KOPT-K1 (cell line): ENCODE data around the gene MDFIC.
A peak's percentile ranks its signal among the peaks of the same experiment; 100 is the strongest.

ENCODE experiments used
- H3K27ac ChIP-seq: fragments of 200-600 bp; sonication (generic); 2 replicates; pipeline ENCODE4 v1.5.1; 2016; ENCODE audit warnings: antibody characterized with exemption, mild to moderate bottlenecking, low read depth, low read length; ENCODE audit not compliant: poor library complexity, severe bottlenecking
- H3K36me3 ChIP-seq: fragments of 200-600 bp; sonication (generic); 2 replicates; pipeline ENCODE4 v1.5.1; 2017; ENCODE audit warnings: antibody characterized with exemption, mild to moderate bottlenecking, low read length, moderate library complexity; ENCODE audit not compliant: insufficient read depth
- H3K9me3 ChIP-seq: fragments of 200-600 bp; sonication (generic); 2 replicates; pipeline ENCODE4 v1.5.1; 2017; ENCODE audit warnings: antibody characterized with exemption, low read length, mild to moderate bottlenecking; ENCODE audit not compliant: insufficient read depth, poor library complexity, severe bottlenecking

MDFIC gene

DNA sequence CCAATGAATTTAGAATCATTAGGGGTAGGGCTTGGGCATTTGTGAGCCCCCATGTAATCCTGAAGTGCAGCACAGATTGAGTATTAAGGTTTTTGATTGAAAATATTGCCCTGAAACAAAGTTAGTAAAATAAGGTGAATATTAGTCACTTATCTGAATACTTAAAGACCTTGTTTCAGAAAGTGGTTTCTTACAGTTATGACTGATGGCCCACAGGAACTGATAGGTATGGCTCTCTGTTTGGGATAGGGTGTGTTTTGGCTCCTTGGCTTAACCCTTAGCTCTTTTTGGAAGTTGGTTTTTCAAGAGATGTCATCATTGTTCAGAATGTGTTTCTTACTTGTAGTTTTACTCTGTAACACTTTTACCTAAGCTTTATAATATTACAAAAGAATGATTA is 34.8 kb downstream of the MDFIC start:
- Histone ChIP-seq H3K36me3 (peaks cover 28% of the 10 kb centered on the region), H3K9me3 (no peaks in the 10 kb centered on the region), H3K27ac (no peak overlapping the region)

DNA sequence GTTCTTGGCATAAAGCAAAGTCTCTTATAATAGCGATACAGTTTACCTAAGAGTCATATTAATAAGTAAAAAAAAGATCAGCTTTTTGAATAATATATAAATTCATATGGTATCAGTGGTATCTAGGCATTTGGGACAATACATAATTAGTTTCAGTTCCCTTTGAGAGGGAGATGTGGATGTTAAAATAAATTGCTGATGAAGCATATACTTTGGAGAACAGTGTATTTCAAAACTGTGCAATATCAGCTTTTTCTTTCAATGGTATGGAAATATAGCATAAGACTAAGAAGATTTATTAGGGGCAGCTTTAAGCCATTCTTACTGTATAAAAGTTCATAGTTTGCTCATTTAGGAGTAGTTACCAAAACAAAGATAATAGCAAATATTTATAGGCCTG is 35.5 kb downstream of the MDFIC start:
- H3K27ac ChIP-seq: no peak overlapping the region
- no peaks in the 10 kb centered on the region for H3K9me3 ChIP-seq
- peaks cover 23% of the 10 kb centered on the region for H3K36me3 ChIP-seq

DNA sequence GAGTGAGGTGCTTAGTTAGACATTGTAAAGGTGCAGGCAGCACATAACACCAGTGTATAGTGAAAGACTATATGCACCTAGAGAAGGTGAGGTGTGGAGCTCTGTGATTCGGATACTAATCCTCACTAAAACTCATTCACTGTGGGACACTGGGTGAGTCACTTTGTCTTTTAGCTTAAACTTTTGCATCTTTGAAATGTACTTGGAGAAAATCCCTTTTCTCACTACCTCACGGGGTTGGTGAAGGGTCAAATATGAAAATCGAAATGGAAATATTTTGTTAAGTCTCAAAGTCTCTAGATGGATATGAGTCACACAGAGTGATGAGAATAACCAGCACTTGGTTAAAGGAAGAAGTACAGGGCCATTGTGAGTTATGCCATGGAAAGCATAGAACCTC is 38.0 kb downstream of the MDFIC start:
- no peak overlapping the region for H3K27ac ChIP-seq

DNA sequence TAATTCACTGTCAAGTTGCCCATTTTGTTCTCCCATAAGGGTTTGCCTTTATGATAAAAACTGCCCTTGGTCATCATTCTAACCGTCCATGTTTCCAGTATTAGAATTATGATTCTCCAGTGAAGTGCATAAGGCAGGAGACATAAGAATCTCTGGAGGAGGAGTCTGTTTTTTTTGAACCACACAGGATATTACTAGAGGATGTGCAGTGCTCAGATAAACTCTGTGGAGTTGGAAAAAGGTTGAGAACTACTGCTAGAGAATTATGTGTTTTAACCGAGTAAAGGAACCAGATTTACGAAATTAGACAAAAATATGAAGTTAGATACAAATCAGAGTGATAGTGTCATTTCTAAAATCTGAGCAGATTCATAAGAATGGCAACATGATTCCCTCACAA is 40.5 kb downstream of the MDFIC start:
- Histone ChIP-seq H3K36me3 (peaks cover 20% of the 10 kb centered on the region), H3K9me3 (no peaks in the 10 kb centered on the region), H3K27ac (no peak overlapping the region)

More for the DNA sequence above, 38.0 kb downstream of the MDFIC start:
- Histone ChIP-seq H3K36me3 (peaks cover 27% of the 10 kb centered on the region), H3K9me3 (no peaks in the 10 kb centered on the region)

DNA sequence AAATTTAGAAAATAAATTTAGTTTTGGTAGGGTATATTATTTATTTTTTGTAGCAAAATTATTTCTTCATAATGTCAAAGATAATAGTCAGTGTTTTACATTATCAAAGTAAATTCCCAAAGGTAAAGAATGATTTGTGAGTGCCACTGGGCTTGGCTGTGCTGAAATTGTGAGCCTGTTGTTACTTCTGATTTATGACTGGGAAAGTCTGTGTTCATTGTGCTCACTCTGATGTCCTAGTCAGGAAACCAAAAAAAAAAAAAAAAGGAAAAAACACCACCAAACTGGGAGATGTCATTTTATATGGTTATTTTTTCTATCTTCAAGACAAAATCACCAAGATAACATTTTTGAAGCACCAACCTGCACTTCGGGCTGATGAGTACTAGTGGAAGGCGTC is 44.3 kb downstream of the MDFIC start:
- Histone ChIP-seq H3K9me3 (peaks cover 15% of the 10 kb centered on the region), H3K27ac (no peak overlapping the region), H3K36me3 (peaks cover 27% of the 10 kb centered on the region)

DNA sequence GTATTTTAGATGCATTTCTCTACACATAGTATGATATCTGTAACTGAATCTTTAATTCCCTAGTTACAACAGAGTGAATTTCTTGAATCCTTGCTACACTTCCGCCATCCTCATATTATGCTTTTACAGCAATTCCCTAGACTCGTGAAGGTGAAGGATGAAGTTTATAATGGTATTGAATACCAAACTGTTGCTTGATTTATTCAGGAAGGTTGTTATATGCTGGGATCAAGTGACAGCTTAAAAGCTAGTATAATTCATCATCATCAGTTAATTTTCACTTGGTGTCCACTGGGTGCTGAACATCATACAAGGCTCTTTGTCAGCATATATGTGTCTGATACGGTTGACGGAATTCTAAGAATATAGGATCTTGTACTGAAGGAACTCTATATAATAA is 47.2 kb downstream of the MDFIC start:
- Histone ChIP-seq H3K9me3 (peaks cover 15% of the 10 kb centered on the region), H3K36me3 (peaks cover 22% of the 10 kb centered on the region; the same call in 1 of the 2 replicates), H3K27ac (no peak overlapping the region)

DNA sequence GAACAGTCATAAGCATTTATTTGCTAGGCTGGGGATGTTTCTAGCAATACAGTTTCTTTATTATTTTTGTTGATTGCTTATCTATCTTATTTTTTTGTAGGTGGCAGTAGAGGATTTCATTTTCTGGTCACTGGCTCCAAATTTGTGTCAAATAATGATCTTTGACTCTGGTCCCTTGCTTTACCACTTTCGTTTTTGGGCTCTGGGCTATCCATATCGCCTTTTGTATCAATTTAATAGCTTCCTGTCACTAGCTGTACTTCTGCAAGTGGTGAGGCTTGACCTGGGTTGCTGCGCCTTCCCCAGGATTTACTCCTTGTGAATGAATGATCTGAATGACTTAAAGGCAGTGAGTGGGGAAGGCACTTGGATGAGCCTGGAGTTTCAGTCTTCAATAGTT is 48.4 kb downstream of the MDFIC start:
- H3K27ac ChIP-seq: no peak overlapping the region
- H3K36me3 ChIP-seq: peaks cover 14% of the 10 kb centered on the region; the same call in 1 of the 2 replicates
- H3K9me3 ChIP-seq: peaks cover 15% of the 10 kb centered on the region

DNA sequence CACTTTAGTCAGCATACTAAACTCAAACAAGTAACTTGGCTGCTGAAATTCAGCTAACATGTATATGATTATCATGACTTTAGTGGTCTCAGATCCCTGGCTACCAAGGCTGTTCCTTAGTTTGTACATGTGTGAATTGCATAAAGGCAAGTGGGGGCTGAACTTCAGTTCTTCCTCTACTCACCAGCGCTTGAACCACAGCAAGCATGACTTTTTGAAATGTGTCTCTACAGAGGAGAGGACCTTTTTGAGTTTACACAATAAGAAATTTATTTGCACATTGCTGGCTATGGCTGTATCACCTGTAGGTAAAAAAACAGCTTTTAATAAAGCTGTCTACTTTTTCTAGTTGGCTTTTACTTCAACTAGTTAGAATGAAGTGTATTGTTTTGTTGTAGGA is 48.8 kb downstream of the MDFIC start:
- H3K36me3 ChIP-seq: peaks cover 14% of the 10 kb centered on the region; the same call in 1 of the 2 replicates

DNA sequence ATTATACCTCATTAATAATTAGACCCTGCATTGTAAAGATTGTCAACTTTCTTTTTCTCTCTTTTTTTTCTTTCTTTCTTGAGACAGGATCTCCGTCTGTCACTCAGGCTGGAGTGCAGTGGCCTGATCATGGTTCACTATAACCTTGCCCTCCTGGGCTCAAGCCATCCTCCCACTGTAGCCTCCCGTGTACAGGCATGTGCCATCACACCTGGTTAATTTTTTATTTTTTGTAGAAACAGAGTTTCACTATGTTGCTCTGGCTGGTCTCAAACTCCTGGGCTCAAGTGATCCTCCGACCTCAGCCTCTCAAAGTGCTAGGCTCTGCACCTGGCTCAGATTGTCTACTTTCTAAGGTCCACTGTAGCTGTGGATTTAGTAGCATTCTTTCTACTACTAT is 50.7 kb downstream of the MDFIC start:
- Histone ChIP-seq H3K36me3 (peaks cover 14% of the 10 kb centered on the region; the same call in 1 of the 2 replicates), H3K27ac (no peak overlapping the region), H3K9me3 (peaks cover 15% of the 10 kb centered on the region)

More for the DNA sequence above, 48.8 kb downstream of the MDFIC start:
- Histone ChIP-seq H3K9me3 (peaks cover 15% of the 10 kb centered on the region), H3K27ac (no peak overlapping the region)

DNA sequence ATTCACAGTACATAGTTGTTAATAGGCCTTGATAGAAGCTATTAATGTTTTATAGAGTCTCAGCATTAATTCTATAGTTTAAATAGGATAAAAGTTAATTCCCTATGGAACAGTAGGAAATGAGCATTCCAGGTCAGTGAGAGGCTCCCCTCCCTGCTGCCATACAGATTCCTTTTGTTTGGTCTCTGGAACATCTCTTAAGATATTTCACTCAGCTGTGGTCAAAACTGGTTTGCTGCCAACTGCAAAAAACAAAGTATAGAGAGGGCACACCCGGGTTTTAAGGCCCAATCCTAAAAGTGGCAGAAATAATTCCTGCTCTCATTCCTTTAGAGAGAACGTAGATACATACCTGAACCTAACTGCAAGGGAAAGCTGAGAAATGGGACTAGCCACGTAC is 51.3 kb downstream of the MDFIC start:
- no peak overlapping the region for H3K27ac ChIP-seq
- H3K36me3 ChIP-seq: peaks cover 14% of the 10 kb centered on the region; the same call in 1 of the 2 replicates
- H3K9me3 ChIP-seq: peaks cover 15% of the 10 kb centered on the region

DNA sequence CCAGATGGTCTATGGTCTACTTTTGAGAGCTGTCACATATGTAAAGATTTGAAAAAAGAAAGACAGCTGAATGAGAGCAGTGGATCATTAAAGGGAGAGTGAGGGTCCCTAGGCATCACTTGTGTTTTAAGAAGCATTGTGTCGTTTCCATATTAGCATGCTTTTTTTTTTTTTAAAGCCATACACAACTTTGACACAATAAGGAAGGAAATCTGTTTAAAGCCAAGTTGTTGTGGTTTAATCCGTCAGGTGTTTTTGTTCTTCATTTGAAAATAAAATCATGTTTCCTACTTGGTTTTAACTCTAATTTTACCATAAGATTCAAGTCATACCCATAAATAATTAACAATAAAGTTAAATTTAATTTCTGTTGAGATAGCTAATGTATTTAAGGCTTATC is 53.5 kb downstream of the MDFIC start:
- Histone ChIP-seq H3K36me3 (peaks cover under 1% of the 10 kb centered on the region; the same call in 1 of the 2 replicates), H3K9me3 (no peaks in the 10 kb centered on the region), H3K27ac (peak overlapping the region; percentile 21)

DNA sequence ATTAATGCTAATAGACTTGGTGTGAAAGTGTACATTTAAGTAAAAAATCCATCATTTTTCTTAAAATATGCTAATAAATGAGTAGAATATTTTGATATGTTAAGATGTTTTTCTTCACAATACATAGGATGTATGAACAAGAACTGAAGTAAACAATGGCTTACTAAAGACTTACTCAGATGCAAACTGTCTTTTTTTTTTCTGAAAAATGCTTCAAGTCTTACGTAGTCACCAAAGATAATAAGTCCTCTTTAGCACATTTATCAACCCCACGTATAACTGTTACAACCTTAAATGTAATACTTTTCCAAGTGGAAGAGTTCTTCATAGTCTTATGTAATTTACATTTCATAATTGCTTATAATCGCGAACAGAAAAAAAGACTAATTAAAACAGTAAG is 54.8 kb downstream of the MDFIC start:
- H3K27ac ChIP-seq: peak overlapping the region; percentile 42

DNA sequence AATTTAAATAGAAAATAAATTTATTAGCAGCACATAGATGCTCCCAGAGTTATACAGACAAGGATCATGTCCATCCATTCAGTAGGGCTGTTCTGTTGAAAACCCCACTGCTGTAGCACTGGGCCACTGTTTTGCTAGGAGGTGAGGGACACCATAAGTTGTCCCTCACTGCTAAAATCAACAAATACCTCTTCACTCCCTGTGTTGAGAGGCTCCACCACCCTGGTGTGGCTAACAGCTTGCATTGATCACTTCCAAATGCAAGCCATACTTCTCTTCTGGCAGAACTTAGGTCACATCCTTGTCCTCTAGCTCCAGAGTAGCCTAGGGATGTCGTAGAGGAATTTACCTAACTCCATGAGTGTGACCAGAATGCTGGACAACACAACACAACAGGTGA is 55.4 kb downstream of the MDFIC start:
- H3K36me3 ChIP-seq: no peaks in the 10 kb centered on the region; the same call in 1 of the 2 replicates
- H3K9me3 ChIP-seq: no peaks in the 10 kb centered on the region
- H3K27ac ChIP-seq: peak overlapping the region; percentile 42

More for the DNA sequence above, 54.8 kb downstream of the MDFIC start:
- no peaks in the 10 kb centered on the region for H3K9me3 ChIP-seq
- no peaks in the 10 kb centered on the region; the same call in 1 of the 2 replicates for H3K36me3 ChIP-seq

DNA sequence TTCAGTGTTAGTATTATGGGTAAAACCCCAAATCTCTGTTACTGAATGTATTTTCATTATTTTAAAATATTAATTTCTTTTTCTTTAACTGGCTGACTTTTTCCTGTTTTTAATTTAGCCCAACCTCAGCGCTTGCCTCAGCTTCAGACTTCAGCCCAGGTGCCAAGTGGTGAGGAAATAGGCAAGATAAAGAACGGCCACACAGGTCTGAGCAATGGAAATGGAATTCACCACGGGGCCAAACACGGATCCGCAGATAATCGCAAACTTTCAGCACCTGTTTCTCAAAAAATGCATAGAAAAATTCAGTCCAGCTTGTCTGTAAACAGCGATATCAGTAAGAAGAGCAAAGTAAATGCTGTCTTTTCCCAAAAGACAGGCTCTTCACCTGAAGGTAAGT is 57.5 kb downstream of the MDFIC start:
- Histone ChIP-seq H3K27ac (peak overlapping the region; percentile 82), H3K36me3 (peaks cover 18% of the 10 kb centered on the region), H3K9me3 (no peaks in the 10 kb centered on the region)

DNA sequence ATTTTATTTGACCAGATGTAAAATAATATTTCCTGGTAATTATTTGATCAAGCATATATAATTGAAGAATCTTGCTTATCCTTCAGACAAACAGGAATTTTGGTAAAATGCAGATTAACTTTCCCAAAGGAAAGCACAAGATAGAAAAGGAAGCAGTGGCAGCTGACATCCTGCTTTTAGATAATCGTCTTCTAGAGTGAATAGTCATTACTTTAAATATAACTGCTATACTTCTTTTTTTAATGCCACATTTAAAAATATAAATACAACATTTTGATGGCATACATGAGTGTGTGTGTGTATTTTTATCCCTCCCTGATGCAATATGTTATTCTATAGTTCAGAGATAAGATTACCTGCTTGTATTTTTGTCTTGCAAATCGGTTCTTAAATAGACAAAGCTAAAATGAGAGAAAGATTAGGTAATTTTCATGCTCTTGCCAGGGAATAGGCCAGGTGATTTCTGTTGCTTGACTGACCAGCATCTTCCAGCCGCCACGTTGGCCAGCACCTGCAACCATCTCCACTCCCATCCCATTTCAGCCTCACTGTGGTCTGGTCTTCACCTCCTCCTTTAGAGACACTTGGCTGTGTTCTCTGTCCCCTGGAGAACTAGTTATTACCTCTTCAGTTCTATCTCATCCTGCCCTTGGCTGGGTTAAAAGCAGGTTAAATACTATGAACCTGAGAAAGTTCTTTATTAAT is 58.1 kb downstream of the MDFIC start:
- no peaks in the 10 kb centered on the region for H3K9me3 ChIP-seq
- peak overlapping the region; percentile 82 for H3K27ac ChIP-seq
- H3K36me3 ChIP-seq: peaks cover 18% of the 10 kb centered on the region

DNA sequence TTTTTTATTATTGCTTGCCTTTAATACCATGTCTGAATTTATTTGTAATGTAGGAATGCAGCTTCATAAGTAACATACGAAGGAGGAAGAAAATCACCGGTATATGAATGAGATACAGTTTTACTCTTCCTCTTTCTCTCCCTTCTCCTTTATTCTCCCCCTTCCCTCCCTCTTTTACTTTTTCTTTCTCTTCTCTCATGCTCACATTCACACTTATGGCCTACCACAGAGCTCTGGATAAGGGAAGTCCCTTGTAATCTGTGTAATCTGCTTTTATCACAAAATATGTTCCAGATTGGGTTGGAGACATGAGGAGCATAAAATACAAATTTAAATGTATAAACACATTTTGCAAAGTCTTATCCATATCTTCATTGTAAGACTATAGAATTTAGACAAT is 59.4 kb downstream of the MDFIC start:
- no peaks in the 10 kb centered on the region for H3K9me3 ChIP-seq
- H3K27ac ChIP-seq: peak overlapping the region; percentile 82
- H3K36me3 ChIP-seq: peaks cover 22% of the 10 kb centered on the region
